ENCODE results near the gene ACOT7. TPM values are rescaled to one million over a fixed set of nuclear protein-coding genes. Genes with fewer than 3 reads are reported as not detected.

Gene ACOT7
- total RNA-seq, 1 donor from 2014 or later = 12.7 TPM

- H3K4me1 Mint-ChIP-seq = no peaks in the 10 kb centered on the region
- ChIA-PET POLR2A (no interaction called here), CTCF (no interaction called here)
- H3K36me3 Mint-ChIP-seq (ENCODE audit: low read depth) = no peaks in the 10 kb centered on the region
- no peak for TF ChIP-seq CTCF (IDR thresholded peaks at IDR 0.05)
- no peak overlapping the region for H3K4me3 Mint-ChIP-seq
- no peak for ATAC-seq (ENCODE audit: low read depth)
- H3K27ac Mint-ChIP-seq = no peak overlapping the region
- DNase-seq = no peak
- no peaks in the 10 kb centered on the region for H3K27me3 Mint-ChIP-seq
- intact Hi-C loops (cut with micrococcal nuclease) = no loop called here
- no peaks in the 10 kb centered on the region for H3K9me3 Mint-ChIP-seq
Measured at GRCh38 chr1:6334261-6334993, 59.1 kb downstream of the ACOT7 start.

- Mint-ChIP-seq H3K4me1 (no peaks in the 10 kb centered on the region), H3K9me3 (no peaks in the 10 kb centered on the region), H3K36me3 (ENCODE audit: low read depth) (no peaks in the 10 kb centered on the region), H3K4me3 (no peak overlapping the region), H3K27me3 (no peaks in the 10 kb centered on the region), H3K27ac (no peak overlapping the region)
- CTCF ChIA-PET = no interaction called here
- DNase-seq (no peak), ATAC-seq (ENCODE audit: low read depth) (no peak)
- intact Hi-C loops (cut with micrococcal nuclease) = no loop called here
- POLR2A ChIA-PET = no interaction called here
- no peak for TF ChIP-seq CTCF (IDR thresholded peaks at IDR 0.05)
Measured at GRCh38 chr1:6332821-6333220, 60.7 kb downstream of the ACOT7 start.

GRCh38 chr1:6331543-6332273 lies 61.9 kb downstream of the ACOT7 start:
- H3K36me3 Mint-ChIP-seq (ENCODE audit: low read depth) = no peaks in the 10 kb centered on the region
- ChIA-PET POLR2A (no interaction called here), CTCF (no interaction called here)
- intact Hi-C loops (cut with micrococcal nuclease) = no loop called here
- TF ChIP-seq CTCF (IDR thresholded peaks at IDR 0.05) = no peak
- H3K4me1 Mint-ChIP-seq = no peaks in the 10 kb centered on the region
- no peak for DNase-seq
- H3K27ac Mint-ChIP-seq = no peak overlapping the region
- no peak for ATAC-seq (ENCODE audit: low read depth)
- H3K4me3 Mint-ChIP-seq = no peak overlapping the region
- no peaks in the 10 kb centered on the region for H3K27me3 Mint-ChIP-seq
- H3K9me3 Mint-ChIP-seq = no peaks in the 10 kb centered on the region

- Mint-ChIP-seq H3K36me3 (ENCODE audit: low read depth) (peaks cover 2% of the 10 kb centered on the region), H3K4me3 (no peak overlapping the region), H3K27ac (no peak overlapping the region), H3K27me3 (no peaks in the 10 kb centered on the region), H3K9me3 (no peaks in the 10 kb centered on the region), H3K4me1 (no peaks in the 10 kb centered on the region)
- no peak for TF ChIP-seq CTCF (IDR thresholded peaks at IDR 0.05)
- ChIA-PET POLR2A (no interaction called here), CTCF (no interaction called here)
- no peak for DNase-seq
- intact Hi-C loops (cut with micrococcal nuclease) = no loop called here
- no peak for ATAC-seq (ENCODE audit: low read depth)
Measured at GRCh38 chr1:6330410-6330911, 63.1 kb downstream of the ACOT7 start.

- POLR2A ChIA-PET = no interaction called here
- ATAC-seq (ENCODE audit: low read depth) = no peak
- TF ChIP-seq CTCF (IDR thresholded peaks at IDR 0.05) = no peak
- CTCF ChIA-PET = no interaction called here
- no peaks in the 10 kb centered on the region for H3K27me3 Mint-ChIP-seq
- no peaks in the 10 kb centered on the region for H3K4me1 Mint-ChIP-seq
- H3K27ac Mint-ChIP-seq = no peak overlapping the region
- intact Hi-C loops (cut with micrococcal nuclease) = no loop called here
- no peak for DNase-seq
- peaks cover 2% of the 10 kb centered on the region for H3K36me3 Mint-ChIP-seq (ENCODE audit: low read depth)
- H3K4me3 Mint-ChIP-seq = no peak overlapping the region
- H3K9me3 Mint-ChIP-seq = no peaks in the 10 kb centered on the region
Measured at GRCh38 chr1:6329851-6330250, 63.7 kb downstream of the ACOT7 start.
